ENCODE data around the gene ZNF385B.
"Not testable (repeated sequence)": the region's sequence is repeated elsewhere in the genome, so short reads cannot be mapped to it uniquely, and the experiment has no call there.

ZNF385B gene

GRCh38 chr2:179861416-179862067 is at the start of gene ZNF385B:
Gene ZNF385B, minus strand, starts transcription at chr2:179861612.
- peaks cover 43% of the 10 kb centered on the region for H3K27me3 ChIP-seq (ENCODE audit: control insufficient read depth, insufficient read depth, low read length)
- H3K36me3 ChIP-seq (ENCODE audit: control insufficient read depth, insufficient read depth, low read length), result no peaks in the 10 kb centered on the region
- peaks cover 3% of the 10 kb centered on the region for H3K4me1 ChIP-seq (ENCODE audit: control insufficient read depth, insufficient read depth, low read length)
- peak within 1 kb of the TSS; percentile 85 for H3K4me3 ChIP-seq (ENCODE audit: low read depth, low read length)
- H3K9ac ChIP-seq (ENCODE audit: low read depth, low read length), result peak within 1 kb of the TSS; percentile 27
- no peaks in the 10 kb centered on the region for H3K9me3 ChIP-seq (ENCODE audit: control insufficient read depth, insufficient read depth, low read length)

DNA sequence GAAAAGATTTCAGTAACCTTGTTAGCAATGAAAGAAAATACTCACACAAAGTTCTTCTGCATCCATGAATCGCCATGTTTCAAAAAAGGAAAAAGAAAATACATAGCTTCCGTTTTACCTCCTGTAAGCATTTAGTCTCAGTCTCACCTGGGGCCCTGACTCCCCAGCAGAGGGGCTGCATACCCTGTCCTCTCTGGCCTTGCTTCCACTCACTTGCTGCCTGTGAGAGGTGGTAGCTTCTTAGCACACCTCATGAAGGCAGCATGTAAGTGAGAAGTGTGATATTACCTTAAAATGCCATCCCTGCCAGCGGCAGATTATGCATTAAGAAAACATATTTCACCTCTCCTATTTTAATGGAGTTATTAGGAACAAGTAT is 49.3 kb upstream of the ZNF385B start:
- Histone ChIP-seq H3K4me3 (ENCODE audit: low read depth, low read length) (no peak overlapping the region), H3K36me3 (ENCODE audit: control insufficient read depth, insufficient read depth, low read length) (no peaks in the 10 kb centered on the region), H3K4me1 (ENCODE audit: control insufficient read depth, insufficient read depth, low read length) (peaks cover 13% of the 10 kb centered on the region), H3K27me3 (ENCODE audit: control insufficient read depth, insufficient read depth, low read length) (no peaks in the 10 kb centered on the region), H3K9me3 (ENCODE audit: control insufficient read depth, insufficient read depth, low read length) (no peaks in the 10 kb centered on the region), H3K9ac (ENCODE audit: low read depth, low read length) (no peak overlapping the region)

DNA sequence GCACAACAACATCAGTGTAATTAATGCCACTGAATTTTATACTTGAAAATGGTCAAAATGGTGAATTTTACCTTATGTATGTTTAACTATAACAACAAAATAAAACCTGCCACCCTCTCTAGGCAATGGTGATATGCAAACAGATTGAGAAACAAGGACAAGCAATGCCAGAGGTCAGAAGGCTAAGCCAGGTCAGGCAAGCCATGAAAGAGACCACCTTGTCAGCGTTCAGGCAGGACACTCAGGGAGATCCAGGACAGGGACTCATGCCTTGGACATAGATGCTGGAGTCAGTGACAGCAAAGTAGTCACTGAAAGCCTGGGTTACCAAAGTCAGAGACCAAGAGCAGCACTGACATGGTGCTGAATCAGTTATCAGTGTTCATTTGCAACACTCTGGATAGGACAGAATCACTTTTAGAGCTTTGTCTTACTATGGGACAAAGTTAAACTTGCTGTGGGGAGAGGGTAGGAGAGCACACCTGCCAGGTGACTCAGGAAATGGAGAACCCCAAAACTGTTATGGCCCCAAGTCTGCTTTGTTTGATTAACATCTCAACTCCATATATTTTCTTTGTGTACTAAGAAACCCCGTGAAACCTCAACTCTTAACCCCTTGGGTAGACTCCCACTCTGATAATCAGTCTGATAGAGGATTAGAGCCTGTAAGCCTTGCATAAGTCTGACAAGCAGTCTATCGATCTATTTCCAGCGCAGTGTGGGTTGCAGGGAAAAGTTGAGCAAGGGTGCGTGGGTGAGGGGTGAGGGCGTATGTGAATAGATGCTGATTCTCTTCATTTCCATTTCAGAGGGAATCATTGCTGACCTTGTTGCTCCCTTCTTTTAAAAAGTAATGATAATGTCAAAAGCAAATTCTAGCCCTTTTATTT is 48.7 kb upstream of the ZNF385B start:
- Histone ChIP-seq H3K27me3 (ENCODE audit: control insufficient read depth, insufficient read depth, low read length) (no peaks in the 10 kb centered on the region), H3K4me1 (ENCODE audit: control insufficient read depth, insufficient read depth, low read length) (peaks cover 13% of the 10 kb centered on the region), H3K36me3 (ENCODE audit: control insufficient read depth, insufficient read depth, low read length) (no peaks in the 10 kb centered on the region), H3K4me3 (ENCODE audit: low read depth, low read length) (no peak overlapping the region), H3K9me3 (ENCODE audit: control insufficient read depth, insufficient read depth, low read length) (no peaks in the 10 kb centered on the region), H3K9ac (ENCODE audit: low read depth, low read length) (no peak overlapping the region)

DNA sequence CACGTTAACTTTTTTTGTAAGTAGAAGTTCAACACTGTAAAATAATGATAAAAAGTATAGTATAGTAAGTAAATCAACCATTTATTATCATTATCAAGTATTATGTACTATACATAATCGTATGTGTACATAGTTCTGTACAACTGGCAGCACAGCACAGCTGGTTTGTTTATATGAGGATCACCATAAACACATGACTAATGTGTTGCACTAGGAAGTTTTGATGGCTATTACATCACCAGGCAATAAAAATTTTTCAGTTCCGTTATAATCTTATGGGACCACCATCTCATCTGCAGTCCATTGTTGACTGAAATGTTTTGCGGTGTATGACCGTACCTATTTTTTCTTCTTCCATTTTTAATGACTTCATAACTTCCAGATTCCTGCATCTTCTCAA is 39.2 kb upstream of the ZNF385B start:
- Histone ChIP-seq H3K4me3 (ENCODE audit: low read depth, low read length) (no peak overlapping the region), H3K9me3 (ENCODE audit: control insufficient read depth, insufficient read depth, low read length) (peaks cover 4% of the 10 kb centered on the region), H3K36me3 (ENCODE audit: control insufficient read depth, insufficient read depth, low read length) (no peaks in the 10 kb centered on the region), H3K27me3 (ENCODE audit: control insufficient read depth, insufficient read depth, low read length) (no peaks in the 10 kb centered on the region), H3K9ac (ENCODE audit: low read depth, low read length) (no peak overlapping the region), H3K4me1 (ENCODE audit: control insufficient read depth, insufficient read depth, low read length) (no peaks in the 10 kb centered on the region)

DNA sequence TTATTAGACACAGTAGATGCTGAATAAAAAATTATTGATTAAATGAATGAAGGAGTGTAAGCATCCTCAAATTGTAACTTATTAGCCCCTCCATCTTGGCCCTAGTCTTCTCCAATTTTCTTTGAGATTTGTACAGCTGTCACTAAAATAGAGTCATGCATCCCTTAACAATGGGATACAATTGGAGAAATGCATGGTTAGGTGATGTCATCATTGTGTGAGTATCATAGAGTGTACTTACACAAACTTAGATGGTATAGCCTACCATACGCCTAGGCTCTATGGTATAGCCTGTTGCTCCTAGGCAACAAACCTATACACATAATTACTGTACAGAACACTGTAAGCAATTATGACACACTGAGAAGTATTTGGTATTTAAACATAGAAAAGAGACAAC is 38.3 kb upstream of the ZNF385B start:
- peaks cover 4% of the 10 kb centered on the region for H3K9me3 ChIP-seq (ENCODE audit: control insufficient read depth, insufficient read depth, low read length)
- H3K27me3 ChIP-seq (ENCODE audit: control insufficient read depth, insufficient read depth, low read length), result no peaks in the 10 kb centered on the region
- no peak overlapping the region for H3K4me3 ChIP-seq (ENCODE audit: low read depth, low read length)
- H3K4me1 ChIP-seq (ENCODE audit: control insufficient read depth, insufficient read depth, low read length), result no peaks in the 10 kb centered on the region
- H3K9ac ChIP-seq (ENCODE audit: low read depth, low read length), result no peak overlapping the region
- no peaks in the 10 kb centered on the region for H3K36me3 ChIP-seq (ENCODE audit: control insufficient read depth, insufficient read depth, low read length)

GRCh38 chr2:179898873-179899272 is 37.5 kb upstream of the ZNF385B start:
- Histone ChIP-seq H3K4me1 (ENCODE audit: control insufficient read depth, insufficient read depth, low read length) (no peaks in the 10 kb centered on the region), H3K9me3 (ENCODE audit: control insufficient read depth, insufficient read depth, low read length) (peaks cover 4% of the 10 kb centered on the region), H3K9ac (ENCODE audit: low read depth, low read length) (no peak overlapping the region), H3K4me3 (ENCODE audit: low read depth, low read length) (no peak overlapping the region), H3K27me3 (ENCODE audit: control insufficient read depth, insufficient read depth, low read length) (no peaks in the 10 kb centered on the region), H3K36me3 (ENCODE audit: control insufficient read depth, insufficient read depth, low read length) (no peaks in the 10 kb centered on the region)

DNA sequence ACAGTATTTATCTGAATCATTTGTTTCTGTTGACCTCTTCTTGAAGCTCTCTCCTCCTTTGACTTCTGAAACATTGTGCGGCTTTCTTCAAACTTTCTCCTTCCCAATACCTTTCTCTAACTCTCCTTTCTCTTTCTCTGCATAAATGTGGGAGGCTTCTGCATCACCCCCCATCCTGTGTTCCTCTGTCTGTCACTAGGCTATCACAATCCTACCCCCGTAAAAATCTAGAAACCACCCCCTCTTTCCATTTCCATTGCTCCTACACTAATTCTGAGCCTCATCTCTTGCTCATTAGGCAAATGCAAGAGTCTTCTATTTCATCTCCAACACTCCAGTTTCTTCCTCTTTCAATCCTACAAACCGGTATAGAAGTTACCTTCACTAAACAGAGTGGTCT is 32.2 kb upstream of the ZNF385B start:
- H3K9me3 ChIP-seq (ENCODE audit: control insufficient read depth, insufficient read depth, low read length), result no peaks in the 10 kb centered on the region
- H3K9ac ChIP-seq (ENCODE audit: low read depth, low read length), result no peak overlapping the region
- H3K27me3 ChIP-seq (ENCODE audit: control insufficient read depth, insufficient read depth, low read length), result no peaks in the 10 kb centered on the region
- H3K4me1 ChIP-seq (ENCODE audit: control insufficient read depth, insufficient read depth, low read length), result no peaks in the 10 kb centered on the region
- no peak overlapping the region for H3K4me3 ChIP-seq (ENCODE audit: low read depth, low read length)
- no peaks in the 10 kb centered on the region for H3K36me3 ChIP-seq (ENCODE audit: control insufficient read depth, insufficient read depth, low read length)

GRCh38 chr2:179891237-179891636 is 29.8 kb upstream of the ZNF385B start:
- Histone ChIP-seq H3K4me3 (ENCODE audit: low read depth, low read length) (no peak overlapping the region), H3K4me1 (ENCODE audit: control insufficient read depth, insufficient read depth, low read length) (no peaks in the 10 kb centered on the region), H3K9me3 (ENCODE audit: control insufficient read depth, insufficient read depth, low read length) (no peaks in the 10 kb centered on the region), H3K36me3 (ENCODE audit: control insufficient read depth, insufficient read depth, low read length) (no peaks in the 10 kb centered on the region), H3K27me3 (ENCODE audit: control insufficient read depth, insufficient read depth, low read length) (no peaks in the 10 kb centered on the region), H3K9ac (ENCODE audit: low read depth, low read length) (no peak overlapping the region)

GRCh38 chr2:179890666-179891065 is 29.3 kb upstream of the ZNF385B start:
- Histone ChIP-seq H3K9me3 (ENCODE audit: control insufficient read depth, insufficient read depth, low read length) (no peaks in the 10 kb centered on the region), H3K4me3 (ENCODE audit: low read depth, low read length) (no peak overlapping the region), H3K36me3 (ENCODE audit: control insufficient read depth, insufficient read depth, low read length) (no peaks in the 10 kb centered on the region), H3K9ac (ENCODE audit: low read depth, low read length) (no peak overlapping the region), H3K4me1 (ENCODE audit: control insufficient read depth, insufficient read depth, low read length) (no peaks in the 10 kb centered on the region), H3K27me3 (ENCODE audit: control insufficient read depth, insufficient read depth, low read length) (no peaks in the 10 kb centered on the region)

GRCh38 chr2:179888642-179889041 is 27.2 kb upstream of the ZNF385B start:
- H3K4me3 ChIP-seq (ENCODE audit: low read depth, low read length); H3K36me3 ChIP-seq (ENCODE audit: control insufficient read depth, insufficient read depth, low read length); H3K27me3 ChIP-seq (ENCODE audit: control insufficient read depth, insufficient read depth, low read length); H3K9me3 ChIP-seq (ENCODE audit: control insufficient read depth, insufficient read depth, low read length); H3K9ac ChIP-seq (ENCODE audit: low read depth, low read length); H3K4me1 ChIP-seq (ENCODE audit: control insufficient read depth, insufficient read depth, low read length): not testable (repeated sequence)

- no peaks in the 10 kb centered on the region for H3K4me1 ChIP-seq (ENCODE audit: control insufficient read depth, insufficient read depth, low read length)
These were observed 22.8 kb upstream of the ZNF385B start for GRCh38 chr2:179884193-179884592.

More at GRCh38 chr2:179884193-179884592, 22.8 kb upstream of the ZNF385B start:
- Histone ChIP-seq H3K27me3 (ENCODE audit: control insufficient read depth, insufficient read depth, low read length) (no peaks in the 10 kb centered on the region), H3K36me3 (ENCODE audit: control insufficient read depth, insufficient read depth, low read length) (no peaks in the 10 kb centered on the region), H3K4me3 (ENCODE audit: low read depth, low read length) (no peak overlapping the region), H3K9ac (ENCODE audit: low read depth, low read length) (no peak overlapping the region), H3K9me3 (ENCODE audit: control insufficient read depth, insufficient read depth, low read length) (no peaks in the 10 kb centered on the region)

Data from iPS-15b (cell line).